Keratinocyte (primary cell): ENCODE measurements around the gene ATP1A2. TPM values are rescaled to one million over a fixed set of nuclear protein-coding genes. Genes with fewer than 3 reads are reported as not detected.

Experiments used
- DNase-seq: peaks from one replicate; pipeline ENCODE4 v3.0.0-alpha.2; 2011; ENCODE audit warnings: low read depth, missing footprints, low spot score
- FAIRE-seq: peaks from 2 replicates; lab custom pipeline; 2011; peaks lifted over from hg19 to GRCh38; lab: Jason Lieb, UNC
- H2AFZ ChIP-seq: 2 replicates; pipeline ENCODE4 v1.6.0; 2012; ENCODE audit warnings: low read length, control low read depth, inconsistent platforms; ENCODE audit not compliant: control insufficient read depth
- H3K27ac ChIP-seq: 2 replicates; pipeline ENCODE4 v1.5.1; 2011; ENCODE audit warnings: low read length; ENCODE audit not compliant: control insufficient read depth, insufficient read depth
- H3K27me3 ChIP-seq: 3 replicates; pipeline ENCODE4 v1.6.0; 2011; ENCODE audit warnings: low read length; ENCODE audit not compliant: control insufficient read depth, insufficient read depth; ENCODE audit errors: extremely low read depth
- H3K36me3 ChIP-seq, 2 experiments: 2 replicates in 1 of 2; 3 replicates in 1 of 2; pipeline ENCODE4 v1.5.1; 2011; ENCODE audit warnings: low read length in 2 of 2, mild to moderate bottlenecking in 1 of 2; ENCODE audit not compliant: control insufficient read depth in 2 of 2, insufficient read depth in 2 of 2; ENCODE audit errors: extremely low read depth in 1 of 2
- H3K4me1 ChIP-seq: 3 replicates; pipeline ENCODE4 v1.5.1; 2011; ENCODE audit warnings: low read length; ENCODE audit not compliant: control insufficient read depth, insufficient read depth; ENCODE audit errors: extremely low read depth
- H3K4me2 ChIP-seq: 3 replicates; pipeline ENCODE4 v1.6.0; 2011; ENCODE audit warnings: low read depth, low read length; ENCODE audit not compliant: control insufficient read depth, insufficient read depth; ENCODE audit errors: extremely low read depth
- H3K4me3 ChIP-seq, 3 experiments: fragments of 200-600 bp in 1 of 3; sonication (generic) in 1 of 3; 2 replicates in 2 of 3; 3 replicates in 1 of 3; pipeline ENCODE4 v1.5.1; 2011 to 2016; ENCODE audit warnings: low read length in 3 of 3, mild to moderate bottlenecking in 3 of 3, control low read depth in 2 of 3, inconsistent platforms in 1 of 3, low read depth in 1 of 3, mixed read lengths in 1 of 3, mixed run types in 1 of 3, moderate library complexity in 1 of 3; ENCODE audit not compliant: control insufficient read depth in 2 of 3, insufficient read depth in 2 of 3; ENCODE audit errors: extremely low read depth in 1 of 3
- H3K79me2 ChIP-seq: 2 replicates; pipeline ENCODE4 v1.6.0; 2012; ENCODE audit warnings: low read length; ENCODE audit not compliant: control insufficient read depth, insufficient read depth
- H3K9ac ChIP-seq: 3 replicates; pipeline ENCODE4 v1.6.0; 2011; ENCODE audit warnings: low read length; ENCODE audit not compliant: control insufficient read depth, insufficient read depth; ENCODE audit errors: extremely low read depth
- H3K9me1 ChIP-seq: 3 replicates; pipeline ENCODE4 v1.6.0; 2011; ENCODE audit warnings: low read length; ENCODE audit not compliant: control insufficient read depth, insufficient read depth; ENCODE audit errors: extremely low read depth
- H3K9me3 ChIP-seq: 2 replicates; pipeline ENCODE4 v1.5.1; 2012; ENCODE audit warnings: low read depth, low read length; ENCODE audit not compliant: control insufficient read depth
- H4K20me1 ChIP-seq: 3 replicates; pipeline ENCODE4 v1.6.0; 2011; ENCODE audit warnings: low read length; ENCODE audit not compliant: control insufficient read depth, insufficient read depth; ENCODE audit errors: extremely low read depth
- CTCF ChIP-seq, 3 experiments: IDR thresholded peaks in 1 of 3; conservative IDR thresholded peaks in 1 of 3; optimal IDR thresholded peaks in 1 of 3; 2 replicates in 2 of 3; 3 replicates in 1 of 3; pipeline versions ENCODE3 to v1.5.1; 2011; ENCODE audit warnings: low read length in 3 of 3, mild to moderate bottlenecking in 3 of 3, moderate library complexity in 2 of 3, control low read depth in 1 of 3, inconsistent platforms in 1 of 3; ENCODE audit not compliant: insufficient read depth in 2 of 3; ENCODE audit errors: extremely low read depth in 1 of 3
- EZH2 ChIP-seq: IDR thresholded peaks from one replicate; pipeline ENCODE4 v1.6.1; 2012; ENCODE audit warnings: inconsistent platforms, mild to moderate bottlenecking, low read length, moderate library complexity
- dilution Hi-C: fragments of 300-500 bp; cut with MboI; formaldehyde crosslinking; loops from one replicate; pipeline ENCODE4 v1.7.0; 2020; ENCODE audit warnings: low sequenced_read_pairs; ENCODE audit not compliant: extremely low pct_ligation_motif_present
- polyA plus RNA-seq, 5 experiments: library from polyadenylated mRNA; depleted of rRNA in 3 of 5; stranded (reverse) in 3 of 5; stranded (forward) in 1 of 5; unstranded in 1 of 5; fragments of >200 nt; gene quantifications; 1 replicate in 1 of 5; 2 replicates in 3 of 5; 3 replicates in 1 of 5; pipeline versions ENCODE4 v1.2.1 to v1.2.3, GENCODE V29; 2011 to 2012; ENCODE audit warnings: missing spikeins in 2 of 5, low read depth in 1 of 5, low replicate concordance in 1 of 5

The ATP1A2 gene
- polyA plus RNA-seq, 1 donor (not counting 4 experiments of a cell fraction or from before 2014, with no cell fraction given): not detected

DNA sequence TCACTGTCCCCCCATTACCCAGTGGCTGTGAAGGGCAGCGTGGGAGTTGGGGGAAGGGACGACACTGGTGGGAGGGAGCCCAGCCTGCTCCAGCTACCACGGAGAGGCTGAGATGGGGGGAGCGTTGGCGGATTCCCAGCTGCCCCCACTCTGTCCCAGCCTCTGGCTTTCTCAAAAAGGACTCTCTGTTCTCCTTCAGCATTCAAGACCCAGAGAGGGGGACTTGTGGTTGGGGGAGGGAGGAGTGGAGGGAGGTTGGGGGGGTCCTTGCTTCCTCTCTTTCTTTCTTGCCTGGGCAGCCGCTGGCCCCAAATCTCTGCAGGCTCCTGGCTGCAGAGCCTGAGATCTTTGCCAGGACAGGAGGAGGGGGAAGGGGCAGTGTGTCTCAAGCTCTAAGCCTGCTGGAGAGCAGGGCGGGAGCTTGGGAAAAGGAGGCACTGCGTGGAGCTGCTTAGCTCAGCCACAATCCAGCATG lies 2.2 kb downstream of the ATP1A2 start:
- Histone ChIP-seq H4K20me1 (no peaks in the 10 kb centered on the region), H3K36me3 (no peaks in the 10 kb centered on the region), H3K9ac (no peak overlapping the region), H3K27ac (no peak overlapping the region), H3K79me2 (no peaks in the 10 kb centered on the region), H3K9me3 (no peaks in the 10 kb centered on the region), H3K27me3 (no peaks in the 10 kb centered on the region), H3K9me1 (no peaks in the 10 kb centered on the region), H2AFZ (no peak overlapping the region), H3K4me1 (peaks cover 13% of the 10 kb centered on the region), H3K4me3 (no peak overlapping the region), H3K4me2 (no peak overlapping the region)
- TF ChIP-seq CTCF (optimal IDR thresholded peaks at IDR 0.05 in 1 of 3, IDR thresholded peaks at IDR 0.05 in 1 of 3, conservative IDR thresholded peaks at IDR 0.05 in 1 of 3; ENCODE audit: extremely low read depth in 1 of 3, insufficient read depth in 2 of 3, low read length in 3 of 3): no peak
- no peak for FAIRE-seq
- dilution Hi-C loops: no loop called here
- no peak for DNase-seq

GRCh38 chr1:160118928-160119327 lies 3.4 kb downstream of the ATP1A2 start:
- Histone ChIP-seq H3K9me1 (no peaks in the 10 kb centered on the region), H3K27me3 (no peaks in the 10 kb centered on the region), H2AFZ (no peak overlapping the region), H3K79me2 (no peaks in the 10 kb centered on the region), H3K4me1 (peaks cover 14% of the 10 kb centered on the region), H3K9me3 (no peaks in the 10 kb centered on the region), H3K4me3 (no peak overlapping the region), H3K4me2 (no peak overlapping the region), H4K20me1 (no peaks in the 10 kb centered on the region), H3K9ac (no peak overlapping the region), H3K27ac (no peak overlapping the region), H3K36me3 (no peaks in the 10 kb centered on the region)
- dilution Hi-C loops: no loop called here
- TF ChIP-seq EZH2: no peak
- TF ChIP-seq CTCF (optimal IDR thresholded peaks at IDR 0.05 in 1 of 3, IDR thresholded peaks at IDR 0.05 in 1 of 3, conservative IDR thresholded peaks at IDR 0.05 in 1 of 3; ENCODE audit: extremely low read depth in 1 of 3, insufficient read depth in 2 of 3, low read length in 3 of 3): no peak
- DNase-seq (no peak), FAIRE-seq (no peak)
